Measurements from ENCODE around the gene CR1. TPM values are rescaled to one million over a fixed set of nuclear protein-coding genes. Genes with fewer than 3 reads are reported as not detected.

The CR1 gene
- total and polyA plus RNA-seq, 3 donors from 2014 or later = 0.47 to 3.1 (median 1.4) TPM

DNA sequence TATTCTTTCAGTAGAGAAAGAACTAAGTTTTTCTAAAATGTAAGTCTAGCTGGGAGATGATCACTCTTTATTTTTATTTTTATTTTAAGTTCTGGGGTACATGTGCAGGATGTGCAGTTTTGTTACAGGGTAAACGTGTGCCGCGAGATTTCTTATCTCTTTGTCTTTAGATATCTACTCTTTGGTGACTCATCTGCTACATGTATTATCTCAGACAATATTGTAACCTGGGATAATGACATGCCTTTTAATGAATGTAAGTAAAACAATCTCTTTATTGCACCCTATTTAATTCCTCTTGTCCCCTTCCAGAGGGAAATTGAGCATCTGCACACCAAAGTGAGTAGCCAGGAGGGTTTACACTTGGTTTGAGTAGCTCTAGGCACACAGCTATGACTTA is 32.4 kb upstream of the CR1 start:
- TF ChIP-seq POLR2A (IDR thresholded peaks at IDR 0.05) = no peak
- TF ChIP-seq, protein P1, sequence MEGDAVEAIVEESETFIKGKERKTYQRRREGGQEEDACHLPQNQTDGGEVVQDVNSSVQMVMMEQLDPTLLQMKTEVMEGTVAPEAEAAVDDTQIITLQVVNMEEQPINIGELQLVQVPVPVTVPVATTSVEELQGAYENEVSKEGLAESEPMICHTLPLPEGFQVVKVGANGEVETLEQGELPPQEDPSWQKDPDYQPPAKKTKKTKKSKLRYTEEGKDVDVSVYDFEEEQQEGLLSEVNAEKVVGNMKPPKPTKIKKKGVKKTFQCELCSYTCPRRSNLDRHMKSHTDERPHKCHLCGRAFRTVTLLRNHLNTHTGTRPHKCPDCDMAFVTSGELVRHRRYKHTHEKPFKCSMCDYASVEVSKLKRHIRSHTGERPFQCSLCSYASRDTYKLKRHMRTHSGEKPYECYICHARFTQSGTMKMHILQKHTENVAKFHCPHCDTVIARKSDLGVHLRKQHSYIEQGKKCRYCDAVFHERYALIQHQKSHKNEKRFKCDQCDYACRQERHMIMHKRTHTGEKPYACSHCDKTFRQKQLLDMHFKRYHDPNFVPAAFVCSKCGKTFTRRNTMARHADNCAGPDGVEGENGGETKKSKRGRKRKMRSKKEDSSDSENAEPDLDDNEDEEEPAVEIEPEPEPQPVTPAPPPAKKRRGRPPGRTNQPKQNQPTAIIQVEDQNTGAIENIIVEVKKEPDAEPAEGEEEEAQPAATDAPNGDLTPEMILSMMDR (IDR thresholded peaks at IDR 0.05) = no peak
- no peak overlapping the region for H3K4me3 ChIP-seq
- H3K4me1 ChIP-seq = no peaks in the 10 kb centered on the region
- no peak overlapping the region for H3K27ac ChIP-seq
- no peaks in the 10 kb centered on the region for H3K36me3 ChIP-seq (ENCODE audit: low read depth, missing control alignments)
- intact Hi-C loops (cut with DNase I; ENCODE audit: low total_unique reads) = no loop called here
- DNase-seq = no peak
- H3K9me3 ChIP-seq = no peaks in the 10 kb centered on the region
- H3K27me3 ChIP-seq = no peaks in the 10 kb centered on the region
- 78 to 85% methylated on average over 3 of the region's 3 CpGs for WGBS, 2 donors

DNA sequence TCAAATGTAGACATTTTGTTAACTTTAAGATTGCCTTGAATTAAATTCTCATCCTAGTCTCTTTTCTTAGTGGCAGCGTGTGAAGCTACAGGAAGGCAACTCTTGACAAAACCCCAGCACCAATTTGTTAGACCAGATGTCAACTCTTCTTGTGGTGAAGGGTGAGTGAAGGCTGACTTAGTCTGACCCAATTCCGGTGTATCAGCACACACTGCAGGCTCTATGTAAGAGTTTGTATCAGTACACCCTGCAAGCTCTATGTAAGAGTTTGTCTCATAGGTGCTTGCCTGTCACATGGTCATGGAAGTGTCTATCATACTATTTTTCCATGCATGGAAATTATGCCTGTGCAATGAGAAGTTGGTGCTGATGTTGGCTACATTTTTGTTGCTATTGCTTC is 25.0 kb upstream of the CR1 start:
- Histone ChIP-seq H3K36me3 (ENCODE audit: low read depth, missing control alignments) (no peaks in the 10 kb centered on the region), H3K9me3 (no peaks in the 10 kb centered on the region), H3K4me1 (no peaks in the 10 kb centered on the region), H3K27ac (no peak overlapping the region), H3K4me3 (no peak overlapping the region), H3K27me3 (no peaks in the 10 kb centered on the region)
- WGBS, 2 donors = 88 to 98% methylated on average over 2 of the region's 2 CpGs
- TF ChIP-seq, protein P1 (IDR thresholded peaks at IDR 0.05) = no peak
- TF ChIP-seq POLR2A (IDR thresholded peaks at IDR 0.05) = no peak
- no peak for DNase-seq
- intact Hi-C loops (cut with DNase I; ENCODE audit: low total_unique reads) = no loop called here

- TF ChIP-seq POLR2A (IDR thresholded peaks at IDR 0.05) = no peak
- TF ChIP-seq, protein P1 (IDR thresholded peaks at IDR 0.05) = no peak
- Histone ChIP-seq H3K4me3 (no peak overlapping the region), H3K27me3 (no peaks in the 10 kb centered on the region), H3K9me3 (no peaks in the 10 kb centered on the region), H3K4me1 (no peaks in the 10 kb centered on the region), H3K27ac (no peak overlapping the region), H3K36me3 (ENCODE audit: low read depth, missing control alignments) (no peaks in the 10 kb centered on the region)
- 82 to 87% methylated on average over 1 of the region's 1 CpG for WGBS, 2 donors
- no peak for DNase-seq
- intact Hi-C loops (cut with DNase I; ENCODE audit: low total_unique reads) = no loop called here
Measured at GRCh38 chr1:207474210-207474609, 21.7 kb upstream of the CR1 start.

DNA sequence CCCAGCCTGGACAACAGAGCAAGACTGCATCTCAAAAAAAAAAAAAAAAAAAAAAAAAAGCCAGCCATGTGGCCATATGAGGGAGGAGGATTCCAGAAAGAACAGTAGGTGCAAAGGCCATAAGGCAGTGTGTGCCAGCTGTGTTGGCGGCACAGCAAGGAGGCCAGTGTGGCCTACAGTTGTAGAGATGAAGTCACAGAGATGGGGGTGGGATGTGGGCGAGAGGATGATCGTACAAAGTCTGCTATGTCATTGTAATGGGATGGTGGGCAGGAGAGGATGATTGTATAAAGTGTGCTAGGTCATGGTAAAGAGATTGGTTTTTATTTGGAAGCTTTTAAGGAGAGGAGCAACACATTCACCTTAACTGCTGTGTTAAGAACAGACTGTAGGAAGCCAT is 9.8 kb upstream of the CR1 start:
- H3K36me3 ChIP-seq (ENCODE audit: low read depth, missing control alignments) = no peaks in the 10 kb centered on the region
- TF ChIP-seq, protein P1 (IDR thresholded peaks at IDR 0.05) = no peak
- no peak for TF ChIP-seq POLR2A (IDR thresholded peaks at IDR 0.05)
- no peaks in the 10 kb centered on the region for H3K9me3 ChIP-seq
- H3K4me1 ChIP-seq = no peaks in the 10 kb centered on the region
- no peak for DNase-seq
- 82 to 93% methylated on average over 3 of the region's 3 CpGs for WGBS, 2 donors
- no peak overlapping the region for H3K4me3 ChIP-seq
- no peaks in the 10 kb centered on the region for H3K27me3 ChIP-seq
- intact Hi-C loops (cut with DNase I; ENCODE audit: low total_unique reads) = no loop called here
- H3K27ac ChIP-seq = no peak overlapping the region

- WGBS, 2 donors = 68 to 73% methylated on average over 4 of the region's 4 CpGs
- Histone ChIP-seq H3K27ac (no peak overlapping the region), H3K36me3 (ENCODE audit: low read depth, missing control alignments) (no peaks in the 10 kb centered on the region), H3K9me3 (no peaks in the 10 kb centered on the region), H3K4me1 (no peaks in the 10 kb centered on the region), H3K27me3 (no peaks in the 10 kb centered on the region), H3K4me3 (no peak overlapping the region)
- no peak for TF ChIP-seq POLR2A (IDR thresholded peaks at IDR 0.05)
- TF ChIP-seq, protein P1 (IDR thresholded peaks at IDR 0.05) = no peak
- no peak for DNase-seq
- intact Hi-C loops (cut with DNase I; ENCODE audit: low total_unique reads) = no loop called here
Measured at GRCh38 chr1:207487636-207488035, 8.3 kb upstream of the CR1 start.

All from testis (tissue), 3 donors.